Retinal pigment epithelial cell (primary cell): ENCODE results near the gene SGK1.
"Not testable (repeated sequence)": the region's sequence is repeated elsewhere in the genome, so short reads cannot be mapped to it uniquely, and the experiment has no call there.

Experiments used
- DNase-seq: peaks from one replicate; pipeline ENCODE4 v3.0.0-alpha.2; 2010; ENCODE audit warnings: low read depth
- H3K4me3 ChIP-seq: 2 replicates; pipeline ENCODE4 v1.5.1; 2011; ENCODE audit warnings: mild to moderate bottlenecking, low read length, control low read depth, moderate library complexity
- CTCF ChIP-seq: conservative IDR thresholded peaks from 2 replicates; pipeline ENCODE4 v1.5.1; 2011; ENCODE audit warnings: low read depth, low read length, control low read depth, inconsistent platforms

SGK1 gene

GRCh38 chr6:134267917-134268361, 50.0 kb downstream of the SGK1 start:
- no peak for TF ChIP-seq CTCF
- H3K4me3 ChIP-seq: no peak overlapping the region
- DNase-seq: no peak

- no peak for DNase-seq
- H3K4me3 ChIP-seq: no peak overlapping the region
- TF ChIP-seq CTCF: no peak
Measured at GRCh38 chr6:134266776-134267175, 51.1 kb downstream of the SGK1 start.

- TF ChIP-seq CTCF: no peak
Measured at GRCh38 chr6:134261766-134262165, 56.1 kb downstream of the SGK1 start.

GRCh38 chr6:134258849-134259306, 59.0 kb downstream of the SGK1 start:
- no peak for TF ChIP-seq CTCF
- no peak overlapping the region for H3K4me3 ChIP-seq
- DNase-seq: no peak

More at GRCh38 chr6:134261766-134262165, 56.1 kb downstream of the SGK1 start:
- H3K4me3 ChIP-seq: no peak overlapping the region
- DNase-seq: no peak

GRCh38 chr6:134257516-134257915, 60.4 kb downstream of the SGK1 start:
- no peak overlapping the region for H3K4me3 ChIP-seq
- TF ChIP-seq CTCF: no peak
- DNase-seq: no peak

GRCh38 chr6:134256862-134257261, 61.0 kb downstream of the SGK1 start:
- no peak for DNase-seq
- no peak for TF ChIP-seq CTCF
- H3K4me3 ChIP-seq: no peak overlapping the region

- DNase-seq, H3K4me3 ChIP-seq: not testable (repeated sequence)
Measured at GRCh38 chr6:134255280-134255679, 62.6 kb downstream of the SGK1 start.

GRCh38 chr6:134254118-134254517, 63.8 kb downstream of the SGK1 start:
- TF ChIP-seq CTCF: no peak
- no peak for DNase-seq
- H3K4me3 ChIP-seq: no peak overlapping the region
